Panc1 (cell line): ENCODE measurements around the gene PGLYRP2. TPM values are rescaled to one million over a fixed set of nuclear protein-coding genes. Genes with fewer than 3 reads are reported as not detected.

Experiments used
- ATAC-seq: fragments of 200-7000 bp; cut with Tn5 transposase; 2 replicates; pipeline ENCODE4 v1.9.1; 2020; ENCODE audit warnings: mild to moderate bottlenecking, moderate library complexity
- BruUV-seq: library from RNA; stranded (reverse); fragments of 400-500 nt; replicated peaks from 2 replicates; lab custom pipeline; 2021; lab: Mats Ljungman, UMichigan
- CTCF ChIA-PET: fragments of 300-600 bp; sonication (Branson Sonifier 250); formaldehyde crosslinking; loops from one replicate; lab custom pipeline; 2022; ENCODE audit warnings: antibody characterized with exemption; lab: Charles Lee
- POLR2A ChIA-PET: fragments of 300-600 bp; sonication (Branson Sonifier 250); formaldehyde crosslinking; loops from one replicate; lab custom pipeline; 2022; ENCODE audit warnings: antibody characterized with exemption; lab: Charles Lee
- DNase-seq: peaks from one replicate; pipeline ENCODE4 v3.0.0-alpha.2; 2010; ENCODE audit warnings: low read depth, low spot score
- H3K27ac ChIP-seq: 2 replicates; pipeline ENCODE4 v1.5.1; 2011; ENCODE audit warnings: mild to moderate bottlenecking, low read length, inconsistent platforms
- H3K27me3 ChIP-seq: fragments of 200-500 bp; sonication (Bioruptor generic); 2 replicates; pipeline ENCODE4 v1.6.0; 2014; ENCODE audit warnings: low read length, inconsistent platforms; ENCODE audit not compliant: control insufficient read depth, insufficient read depth
- H3K36me3 ChIP-seq: fragments of 200-500 bp; sonication (Bioruptor generic); 2 replicates; pipeline ENCODE4 v1.5.1; 2014; ENCODE audit warnings: inconsistent platforms, mild to moderate bottlenecking, low read length, moderate library complexity; ENCODE audit not compliant: control insufficient read depth, insufficient read depth
- H3K4me1 ChIP-seq: 2 replicates; pipeline ENCODE4 v1.5.1; 2011; ENCODE audit warnings: inconsistent platforms, mild to moderate bottlenecking, low read length, moderate library complexity; ENCODE audit not compliant: control insufficient read depth, insufficient read depth
- H3K4me3 ChIP-seq, 2 experiments: 2 replicates each; pipeline ENCODE4 v1.5.1; 2011 to 2012; ENCODE audit warnings: low read depth in 2 of 2, low read length in 2 of 2, mild to moderate bottlenecking in 2 of 2, inconsistent platforms in 1 of 2, moderate library complexity in 1 of 2
- H3K9me3 ChIP-seq: fragments of 200-500 bp; sonication (Bioruptor generic); 2 replicates; pipeline ENCODE4 v1.5.1; 2014; ENCODE audit warnings: low read depth, mild to moderate bottlenecking, inconsistent platforms, low read length, moderate library complexity; ENCODE audit not compliant: control insufficient read depth, insufficient read depth
- POLR2AphosphoS5 ChIP-seq: IDR thresholded peaks from 2 replicates; pipeline ENCODE4 v1.6.1; 2012; ENCODE audit warnings: mild to moderate bottlenecking, low read depth, low read length, moderate library complexity
- SIN3A ChIP-seq: IDR thresholded peaks from 2 replicates; pipeline ENCODE4 v1.6.1; 2012; ENCODE audit warnings: low read depth, mild to moderate bottlenecking, low read length, moderate library complexity, borderline replicate concordance; ENCODE audit not compliant: insufficient read depth
- TCF7L2 ChIP-seq: IDR thresholded peaks from 2 replicates; pipeline ENCODE4 v1.6.1; 2011; ENCODE audit warnings: mild to moderate bottlenecking, low read depth, low read length, inconsistent platforms
- in situ Hi-C: cut with HindIII; loops from 2 replicates; pipeline ENCODE4 v1.10.0; 2016; ENCODE audit warnings: low sequenced_read_pairs, low pct_unique_long_range_greater_than_20kb
- intact Hi-C: fragments of 100-400 bp; cut with micrococcal nuclease; formaldehyde crosslinking; loops from one replicate; pipeline ENCODE4 v1.10.0; 2022; ENCODE audit not compliant: unreplicated experiment
- total RNA-seq: library from RNA; stranded (reverse); gene quantifications from one replicate; pipeline ENCODE4 v1.2.1, GENCODE V29; 2021; ENCODE audit not compliant: unreplicated experiment
- TF ChIP-seq, protein P1 (sequence below): fragments of 450-650 bp; IDR thresholded peaks from 2 replicates; pipeline ENCODE4 v1.5.1; 2017; ENCODE audit warnings: mild to moderate bottlenecking
- TF ChIP-seq, protein P2 (sequence below), 2 experiments: IDR thresholded peaks; 2 replicates each; pipeline ENCODE4 v1.6.1; 2011 to 2012; ENCODE audit warnings: low read depth in 2 of 2, control low read depth in 1 of 2, low read length in 1 of 2, mild to moderate bottlenecking in 1 of 2, moderate library complexity in 1 of 2; ENCODE audit not compliant: insufficient read depth in 1 of 2

Gene PGLYRP2
- total RNA-seq, 1 experiment from 2014 or later, result not detected

DNA sequence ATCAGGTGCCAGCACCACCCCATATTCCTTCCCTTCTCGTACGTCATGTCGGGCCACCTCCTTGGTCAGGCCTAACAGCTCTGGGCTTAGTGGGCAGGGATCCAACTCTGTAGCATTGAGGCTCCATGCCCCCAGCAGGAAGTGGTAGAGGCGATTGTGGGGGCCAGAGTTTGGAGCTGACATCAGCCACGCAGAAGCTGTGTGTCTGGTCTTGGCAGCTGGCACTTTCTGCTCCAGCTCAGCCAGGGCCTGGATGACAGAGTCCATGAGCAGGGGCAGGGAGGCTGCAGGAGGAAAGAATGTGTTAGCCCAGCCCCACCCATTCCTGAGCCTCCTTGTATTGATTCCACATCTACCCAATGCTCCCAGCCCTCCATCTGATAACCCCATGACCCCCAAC is 3.0 kb downstream of the PGLYRP2 start:
- in situ Hi-C loops, result no loop called here
- ATAC-seq, result no peak

DNA sequence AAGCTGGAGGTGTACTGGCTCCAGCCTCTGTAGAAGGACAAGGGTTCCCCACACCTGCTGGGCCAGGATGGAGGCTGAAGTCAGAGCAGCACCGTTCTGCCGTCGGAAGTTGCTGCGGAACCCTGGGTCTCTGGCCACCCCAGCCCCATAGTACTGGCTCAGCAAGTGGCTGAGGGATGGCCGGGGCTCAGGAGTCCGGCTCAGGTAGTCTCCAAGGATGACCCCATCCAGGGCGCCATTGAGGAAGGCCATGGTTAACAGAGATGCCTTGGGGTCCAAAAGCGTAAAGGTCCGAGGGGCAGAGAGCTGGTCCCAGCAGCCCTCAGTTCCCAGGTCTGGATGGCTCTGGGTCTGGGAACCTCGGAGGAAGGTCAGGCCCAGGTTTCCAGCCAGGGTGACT is 3.7 kb downstream of the PGLYRP2 start:
- H3K4me3 ChIP-seq, result no peak overlapping the region
- no TSS peak for BruUV-seq
- H3K27me3 ChIP-seq, result no peaks in the 10 kb centered on the region
- H3K36me3 ChIP-seq, result no peaks in the 10 kb centered on the region
- TF ChIP-seq SIN3A (no peak), POLR2AphosphoS5 (no peak), TCF7L2 (no peak)
- TF ChIP-seq, protein P1, sequence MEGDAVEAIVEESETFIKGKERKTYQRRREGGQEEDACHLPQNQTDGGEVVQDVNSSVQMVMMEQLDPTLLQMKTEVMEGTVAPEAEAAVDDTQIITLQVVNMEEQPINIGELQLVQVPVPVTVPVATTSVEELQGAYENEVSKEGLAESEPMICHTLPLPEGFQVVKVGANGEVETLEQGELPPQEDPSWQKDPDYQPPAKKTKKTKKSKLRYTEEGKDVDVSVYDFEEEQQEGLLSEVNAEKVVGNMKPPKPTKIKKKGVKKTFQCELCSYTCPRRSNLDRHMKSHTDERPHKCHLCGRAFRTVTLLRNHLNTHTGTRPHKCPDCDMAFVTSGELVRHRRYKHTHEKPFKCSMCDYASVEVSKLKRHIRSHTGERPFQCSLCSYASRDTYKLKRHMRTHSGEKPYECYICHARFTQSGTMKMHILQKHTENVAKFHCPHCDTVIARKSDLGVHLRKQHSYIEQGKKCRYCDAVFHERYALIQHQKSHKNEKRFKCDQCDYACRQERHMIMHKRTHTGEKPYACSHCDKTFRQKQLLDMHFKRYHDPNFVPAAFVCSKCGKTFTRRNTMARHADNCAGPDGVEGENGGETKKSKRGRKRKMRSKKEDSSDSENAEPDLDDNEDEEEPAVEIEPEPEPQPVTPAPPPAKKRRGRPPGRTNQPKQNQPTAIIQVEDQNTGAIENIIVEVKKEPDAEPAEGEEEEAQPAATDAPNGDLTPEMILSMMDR, result no peak
- TF ChIP-seq, protein P2, sequence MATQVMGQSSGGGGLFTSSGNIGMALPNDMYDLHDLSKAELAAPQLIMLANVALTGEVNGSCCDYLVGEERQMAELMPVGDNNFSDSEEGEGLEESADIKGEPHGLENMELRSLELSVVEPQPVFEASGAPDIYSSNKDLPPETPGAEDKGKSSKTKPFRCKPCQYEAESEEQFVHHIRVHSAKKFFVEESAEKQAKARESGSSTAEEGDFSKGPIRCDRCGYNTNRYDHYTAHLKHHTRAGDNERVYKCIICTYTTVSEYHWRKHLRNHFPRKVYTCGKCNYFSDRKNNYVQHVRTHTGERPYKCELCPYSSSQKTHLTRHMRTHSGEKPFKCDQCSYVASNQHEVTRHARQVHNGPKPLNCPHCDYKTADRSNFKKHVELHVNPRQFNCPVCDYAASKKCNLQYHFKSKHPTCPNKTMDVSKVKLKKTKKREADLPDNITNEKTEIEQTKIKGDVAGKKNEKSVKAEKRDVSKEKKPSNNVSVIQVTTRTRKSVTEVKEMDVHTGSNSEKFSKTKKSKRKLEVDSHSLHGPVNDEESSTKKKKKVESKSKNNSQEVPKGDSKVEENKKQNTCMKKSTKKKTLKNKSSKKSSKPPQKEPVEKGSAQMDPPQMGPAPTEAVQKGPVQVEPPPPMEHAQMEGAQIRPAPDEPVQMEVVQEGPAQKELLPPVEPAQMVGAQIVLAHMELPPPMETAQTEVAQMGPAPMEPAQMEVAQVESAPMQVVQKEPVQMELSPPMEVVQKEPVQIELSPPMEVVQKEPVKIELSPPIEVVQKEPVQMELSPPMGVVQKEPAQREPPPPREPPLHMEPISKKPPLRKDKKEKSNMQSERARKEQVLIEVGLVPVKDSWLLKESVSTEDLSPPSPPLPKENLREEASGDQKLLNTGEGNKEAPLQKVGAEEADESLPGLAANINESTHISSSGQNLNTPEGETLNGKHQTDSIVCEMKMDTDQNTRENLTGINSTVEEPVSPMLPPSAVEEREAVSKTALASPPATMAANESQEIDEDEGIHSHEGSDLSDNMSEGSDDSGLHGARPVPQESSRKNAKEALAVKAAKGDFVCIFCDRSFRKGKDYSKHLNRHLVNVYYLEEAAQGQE (IDR thresholded peaks at IDR 0.05; ENCODE audit: insufficient read depth in 1 of 2, low read depth in 2 of 2, low read length in 1 of 2), result no peak
- no peak overlapping the region for H3K27ac ChIP-seq
- intact Hi-C loops, result loop anchor here (10.0 kb wide), 1 partner anchor 79 kb away; no protein-coding TSS in a partner anchor
- ATAC-seq (no peak), DNase-seq (no peak)
- POLR2A ChIA-PET, result no interaction called here
- H3K4me1 ChIP-seq, result no peaks in the 10 kb centered on the region
- in situ Hi-C loops, result no loop called here
- no peaks in the 10 kb centered on the region for H3K9me3 ChIP-seq
- CTCF ChIA-PET, result no interaction called here

More for the DNA sequence above, 3.0 kb downstream of the PGLYRP2 start:
- no peaks in the 10 kb centered on the region for H3K9me3 ChIP-seq
- H3K27ac ChIP-seq, result no peak overlapping the region
- no peaks in the 10 kb centered on the region for H3K4me1 ChIP-seq
- no TSS peak for BruUV-seq
- intact Hi-C loops, result loop anchor here (10.0 kb wide), 1 partner anchor 78 kb away; no protein-coding TSS in a partner anchor
- DNase-seq, result no peak
- no peak overlapping the region for H3K4me3 ChIP-seq
- CTCF ChIA-PET, result no interaction called here
- H3K36me3 ChIP-seq, result no peaks in the 10 kb centered on the region
- no peak for TF ChIP-seq POLR2AphosphoS5
- TF ChIP-seq, protein P2 (IDR thresholded peaks at IDR 0.05; ENCODE audit: insufficient read depth in 1 of 2, low read depth in 2 of 2, low read length in 1 of 2), result no peak
- POLR2A ChIA-PET, result no interaction called here
- H3K27me3 ChIP-seq, result no peaks in the 10 kb centered on the region
